Osteoblast (primary cell): ENCODE measurements around the gene SUGT1. TPM values are rescaled to one million over a fixed set of nuclear protein-coding genes. Genes with fewer than 3 reads are reported as not detected.

Experiments
- DNase-seq: peaks from one replicate; pipeline ENCODE4 v3.0.0; 2011; ENCODE audit warnings: low spot score, mixed read lengths; ENCODE audit not compliant: insufficient read length; ENCODE audit errors: missing footprints
- H2AFZ ChIP-seq: 2 replicates; pipeline ENCODE4 v1.6.0; 2011; ENCODE audit warnings: mild to moderate bottlenecking, low read length
- H3K27ac ChIP-seq: 2 replicates; pipeline ENCODE4 v1.5.1; 2011; ENCODE audit warnings: mild to moderate bottlenecking, low read depth, low read length, moderate library complexity
- H3K27me3 ChIP-seq: 2 replicates; pipeline ENCODE4 v1.6.0; 2012; ENCODE audit warnings: mild to moderate bottlenecking, control low read depth, inconsistent platforms, low read length, moderate library complexity; ENCODE audit not compliant: insufficient read depth
- H3K36me3 ChIP-seq: 2 replicates; pipeline ENCODE4 v1.5.1; 2011; ENCODE audit warnings: mild to moderate bottlenecking, low read length, control low read depth, moderate library complexity; ENCODE audit not compliant: insufficient read depth
- H3K4me1 ChIP-seq: 2 replicates; pipeline ENCODE4 v1.5.1; 2011; ENCODE audit warnings: mild to moderate bottlenecking, low read length, control low read depth, moderate library complexity; ENCODE audit not compliant: insufficient read depth
- H3K4me2 ChIP-seq: 2 replicates; pipeline ENCODE4 v1.6.0; 2011; ENCODE audit warnings: mild to moderate bottlenecking, low read length; ENCODE audit not compliant: insufficient read depth
- H3K4me3 ChIP-seq: fragments of 200-600 bp; sonication (generic); 3 replicates; pipeline ENCODE4 v1.5.1; 2012; ENCODE audit warnings: mild to moderate bottlenecking, low read length, inconsistent platforms; ENCODE audit not compliant: insufficient read depth
- H3K79me2 ChIP-seq: 2 replicates; pipeline ENCODE4 v1.6.0; 2012; ENCODE audit warnings: mild to moderate bottlenecking, low read length, control low read depth, inconsistent platforms; ENCODE audit not compliant: insufficient read depth
- H3K9me3 ChIP-seq: 2 replicates; pipeline ENCODE4 v1.5.1; 2011; ENCODE audit warnings: low read depth, low read length, control low read depth
- H4K20me1 ChIP-seq: 2 replicates; pipeline ENCODE4 v1.6.0; 2012; ENCODE audit warnings: mild to moderate bottlenecking, low read length, control low read depth; ENCODE audit not compliant: insufficient read depth
- total RNA-seq: library from RNA; depleted of rRNA; stranded (reverse); fragments of >200 nt; gene quantifications from 2 replicates; pipeline ENCODE4 v1.2.3, GENCODE V29; 2012
- TF ChIP-seq, protein P1 (sequence below): IDR thresholded peaks from 2 replicates; pipeline ENCODE4 v1.5.1; 2011; ENCODE audit warnings: mild to moderate bottlenecking, low read depth, low read length, moderate library complexity; ENCODE audit errors: extremely low read depth

SUGT1 gene
- total RNA-seq, 1 donor = 30.4 TPM

DNA sequence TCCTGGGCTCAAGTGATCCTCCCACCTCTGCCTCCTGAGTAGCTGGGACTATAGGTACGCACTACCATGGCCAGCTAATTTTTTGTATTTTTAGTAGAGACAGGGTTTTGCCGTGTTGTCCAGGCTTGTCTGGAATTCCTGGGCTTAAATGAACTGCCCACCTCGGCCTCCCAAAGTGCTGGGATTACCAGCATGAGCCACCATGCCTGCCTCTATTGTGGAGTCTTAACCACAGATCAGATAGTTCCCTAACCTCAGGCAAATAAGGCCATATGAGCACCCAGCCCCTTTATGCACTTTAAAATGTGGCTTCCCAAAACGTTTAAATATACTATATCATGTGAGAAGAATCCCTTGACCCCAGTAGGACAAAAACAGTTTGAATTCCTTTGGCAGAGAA is 70.5 kb downstream of the SUGT1 start:
- H3K9me3 ChIP-seq = no peaks in the 10 kb centered on the region
- no peaks in the 10 kb centered on the region for H4K20me1 ChIP-seq
- H3K27ac ChIP-seq = no peak overlapping the region
- TF ChIP-seq, protein P1, sequence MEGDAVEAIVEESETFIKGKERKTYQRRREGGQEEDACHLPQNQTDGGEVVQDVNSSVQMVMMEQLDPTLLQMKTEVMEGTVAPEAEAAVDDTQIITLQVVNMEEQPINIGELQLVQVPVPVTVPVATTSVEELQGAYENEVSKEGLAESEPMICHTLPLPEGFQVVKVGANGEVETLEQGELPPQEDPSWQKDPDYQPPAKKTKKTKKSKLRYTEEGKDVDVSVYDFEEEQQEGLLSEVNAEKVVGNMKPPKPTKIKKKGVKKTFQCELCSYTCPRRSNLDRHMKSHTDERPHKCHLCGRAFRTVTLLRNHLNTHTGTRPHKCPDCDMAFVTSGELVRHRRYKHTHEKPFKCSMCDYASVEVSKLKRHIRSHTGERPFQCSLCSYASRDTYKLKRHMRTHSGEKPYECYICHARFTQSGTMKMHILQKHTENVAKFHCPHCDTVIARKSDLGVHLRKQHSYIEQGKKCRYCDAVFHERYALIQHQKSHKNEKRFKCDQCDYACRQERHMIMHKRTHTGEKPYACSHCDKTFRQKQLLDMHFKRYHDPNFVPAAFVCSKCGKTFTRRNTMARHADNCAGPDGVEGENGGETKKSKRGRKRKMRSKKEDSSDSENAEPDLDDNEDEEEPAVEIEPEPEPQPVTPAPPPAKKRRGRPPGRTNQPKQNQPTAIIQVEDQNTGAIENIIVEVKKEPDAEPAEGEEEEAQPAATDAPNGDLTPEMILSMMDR = no peak
- no peaks in the 10 kb centered on the region for H3K27me3 ChIP-seq
- H3K4me3 ChIP-seq = no peak overlapping the region
- H3K4me2 ChIP-seq = no peak overlapping the region
- H2AFZ ChIP-seq = no peak overlapping the region
- H3K4me1 ChIP-seq = no peaks in the 10 kb centered on the region
- H3K36me3 ChIP-seq = no peaks in the 10 kb centered on the region
- no peak for DNase-seq
- no peaks in the 10 kb centered on the region for H3K79me2 ChIP-seq

DNA sequence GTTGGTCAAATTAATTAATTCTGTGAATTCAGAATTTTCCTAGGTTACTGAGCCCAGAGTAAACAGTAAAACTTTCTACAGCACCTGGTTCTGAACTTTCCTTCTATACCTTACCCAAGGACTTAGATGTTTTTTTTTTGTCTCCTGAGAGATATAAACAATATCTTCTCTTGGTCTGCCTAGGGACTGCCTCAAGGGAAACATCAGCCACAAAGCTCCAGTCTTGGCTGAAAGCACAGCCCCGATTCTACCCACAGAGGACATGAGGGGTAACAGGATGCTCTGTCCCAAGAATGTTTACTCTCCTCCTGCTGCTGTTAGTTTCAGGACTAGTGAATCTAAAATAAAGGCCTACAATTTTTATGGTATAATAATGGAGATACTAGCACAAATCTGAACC is 72.7 kb downstream of the SUGT1 start:
- H4K20me1 ChIP-seq = no peaks in the 10 kb centered on the region
- no peak overlapping the region for H3K4me2 ChIP-seq
- no peaks in the 10 kb centered on the region for H3K27me3 ChIP-seq
- no peak overlapping the region for H2AFZ ChIP-seq
- DNase-seq = no peak
- no peaks in the 10 kb centered on the region for H3K4me1 ChIP-seq
- H3K9me3 ChIP-seq = no peaks in the 10 kb centered on the region
- no peak overlapping the region for H3K27ac ChIP-seq
- H3K36me3 ChIP-seq = no peaks in the 10 kb centered on the region
- no peaks in the 10 kb centered on the region for H3K79me2 ChIP-seq
- TF ChIP-seq, protein P1 = no peak
- H3K4me3 ChIP-seq = no peak overlapping the region

DNA sequence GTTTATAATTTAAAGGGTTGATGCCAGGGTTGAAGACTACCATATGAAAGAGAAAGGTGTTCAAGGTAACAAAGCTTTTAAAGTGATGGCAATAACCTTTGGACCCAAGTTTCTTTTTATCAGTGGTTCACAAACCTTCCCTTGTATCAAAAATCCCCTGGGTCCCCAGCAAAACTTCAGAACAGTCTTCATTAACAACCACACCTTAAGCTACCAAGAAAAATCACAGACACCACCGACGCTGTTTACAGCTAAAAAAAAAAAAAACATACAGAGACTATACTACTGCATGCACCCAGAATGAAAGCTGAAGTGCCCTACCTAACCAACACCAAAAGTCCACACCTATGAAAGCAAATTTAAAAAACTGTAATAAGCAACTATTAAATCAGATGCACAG is 73.6 kb downstream of the SUGT1 start:
- Histone ChIP-seq H3K4me1 (no peaks in the 10 kb centered on the region), H3K36me3 (no peaks in the 10 kb centered on the region), H3K4me2 (no peak overlapping the region), H3K9me3 (no peaks in the 10 kb centered on the region), H2AFZ (no peak overlapping the region), H3K4me3 (no peak overlapping the region), H3K27ac (no peak overlapping the region), H3K79me2 (no peaks in the 10 kb centered on the region), H4K20me1 (no peaks in the 10 kb centered on the region), H3K27me3 (no peaks in the 10 kb centered on the region)
- TF ChIP-seq, protein P1 = no peak
- DNase-seq = no peak

DNA sequence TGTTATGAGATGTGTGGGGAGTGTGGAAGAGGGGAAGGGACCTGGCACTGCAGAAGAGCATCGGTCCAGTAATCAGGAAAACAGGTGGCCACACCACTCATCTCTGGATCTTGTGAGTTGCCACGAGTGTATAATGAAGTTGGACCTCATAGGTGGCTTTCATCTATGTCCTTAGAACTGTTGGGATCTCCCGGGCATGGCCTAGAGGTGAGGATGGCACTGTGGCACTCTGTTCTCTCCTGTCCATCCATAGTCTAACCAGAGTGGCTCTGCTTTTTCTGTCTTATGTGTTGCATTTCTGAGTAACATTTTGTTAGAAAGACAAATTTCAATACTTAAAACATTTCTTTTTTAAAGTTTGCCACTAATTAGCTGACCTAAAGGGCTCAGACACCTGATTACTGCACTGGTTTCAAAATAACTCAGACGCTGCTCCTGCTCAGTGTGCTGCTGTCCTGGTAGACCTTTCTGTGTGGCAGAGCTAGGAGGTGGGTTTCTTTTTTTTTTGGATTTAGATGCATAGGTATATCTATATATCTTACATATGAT is 81.5 kb downstream of the SUGT1 start:
- Histone ChIP-seq H3K9me3 (no peaks in the 10 kb centered on the region), H3K4me2 (no peak overlapping the region), H3K36me3 (no peaks in the 10 kb centered on the region), H3K79me2 (no peaks in the 10 kb centered on the region), H3K27me3 (peaks cover 19% of the 10 kb centered on the region), H3K4me3 (no peak overlapping the region), H4K20me1 (no peaks in the 10 kb centered on the region), H3K4me1 (peaks cover 3% of the 10 kb centered on the region), H2AFZ (no peak overlapping the region), H3K27ac (no peak overlapping the region)
- no peak for DNase-seq
- TF ChIP-seq, protein P1 = no peak
